MG63 (cell line): ENCODE measurements around the gene CCDC127. TPM values are rescaled to one million over a fixed set of nuclear protein-coding genes. Genes with fewer than 3 reads are reported as not detected.
"Not testable (repeated sequence)": the region's sequence is repeated elsewhere in the genome, so short reads cannot be mapped to it uniquely, and the experiment has no call there.

Experiments used
- DNase-seq: peaks from one replicate; pipeline ENCODE4 v3.0.0-alpha.2; 2020
- H3K27me3 ChIP-seq: fragments of 250-450 bp; sonication (Bioruptor Pico); 2 replicates; pipeline ENCODE4 v1.5.1; 2020; ENCODE audit warnings: mild to moderate bottlenecking, moderate library complexity
- H3K36me3 ChIP-seq: fragments of 250-450 bp; sonication (Bioruptor Pico); 2 replicates; pipeline ENCODE4 v1.5.1; 2020; ENCODE audit warnings: mild to moderate bottlenecking, moderate library complexity
- H3K4me3 ChIP-seq: fragments of 250-450 bp; sonication (Bioruptor Pico); 2 replicates; pipeline ENCODE4 v1.5.1; 2020; ENCODE audit warnings: mild to moderate bottlenecking, moderate library complexity
- H3K9me3 ChIP-seq: fragments of 250-450 bp; sonication (Bioruptor Pico); 2 replicates; pipeline ENCODE4 v1.5.1; 2020; ENCODE audit warnings: mild to moderate bottlenecking, moderate library complexity
- total RNA-seq: library from RNA; depleted of rRNA; stranded (reverse); fragments of >200 nt; shearing (Covaris generic); gene quantifications from 2 replicates; pipeline ENCODE4 v1.2.3, GENCODE V29; 2014; ENCODE audit warnings: low replicate concordance

Gene CCDC127
- total RNA-seq, 1 experiment from 2014 or later: 3.4 TPM

GRCh38 chr5:173392-174290 lies 44.3 kb downstream of the CCDC127 start:
- no peak for DNase-seq
- H3K9me3 ChIP-seq: no peaks in the 10 kb centered on the region
- H3K27me3 ChIP-seq: 0 out of 2 replicates have a peak, but pooled peaks cover 3% of the 10 kb centered on the region
- H3K4me3 ChIP-seq: no peak overlapping the region
- no peaks in the 10 kb centered on the region for H3K36me3 ChIP-seq

- Histone ChIP-seq H3K9me3 (no peaks in the 10 kb centered on the region), H3K4me3 (no peak overlapping the region), H3K27me3 (no peaks in the 10 kb centered on the region), H3K36me3 (no peaks in the 10 kb centered on the region)
- DNase-seq: no peak
Measured at GRCh38 chr5:172841-173251, 45.1 kb downstream of the CCDC127 start.

GRCh38 chr5:172421-172820 lies 45.5 kb downstream of the CCDC127 start:
- Histone ChIP-seq H3K36me3 (no peaks in the 10 kb centered on the region), H3K9me3 (no peaks in the 10 kb centered on the region), H3K4me3 (no peak overlapping the region), H3K27me3 (no peaks in the 10 kb centered on the region)
- no peak for DNase-seq

GRCh38 chr5:171801-172331 lies 46.1 kb downstream of the CCDC127 start:
- Histone ChIP-seq H3K4me3 (no peak overlapping the region), H3K27me3 (no peaks in the 10 kb centered on the region), H3K9me3 (no peaks in the 10 kb centered on the region), H3K36me3 (no peaks in the 10 kb centered on the region)
- DNase-seq: no peak

- H3K27me3 ChIP-seq: no peaks in the 10 kb centered on the region
- H3K36me3 ChIP-seq: no peaks in the 10 kb centered on the region
- no peak overlapping the region for H3K4me3 ChIP-seq
- DNase-seq: no peak
- no peaks in the 10 kb centered on the region for H3K9me3 ChIP-seq
Measured at GRCh38 chr5:170971-171800, 46.8 kb downstream of the CCDC127 start.

GRCh38 chr5:169728-170094 lies 48.2 kb downstream of the CCDC127 start:
- Histone ChIP-seq H3K4me3 (no peak overlapping the region), H3K27me3 (no peaks in the 10 kb centered on the region), H3K9me3 (no peaks in the 10 kb centered on the region), H3K36me3 (no peaks in the 10 kb centered on the region)
- no peak for DNase-seq

GRCh38 chr5:169071-169727 lies 48.8 kb downstream of the CCDC127 start:
- no peaks in the 10 kb centered on the region for H3K27me3 ChIP-seq
- no peak overlapping the region for H3K4me3 ChIP-seq
- no peaks in the 10 kb centered on the region for H3K9me3 ChIP-seq
- DNase-seq: no peak
- H3K36me3 ChIP-seq: no peaks in the 10 kb centered on the region

- Histone ChIP-seq H3K4me3 (no peak overlapping the region), H3K36me3 (no peaks in the 10 kb centered on the region), H3K9me3 (no peaks in the 10 kb centered on the region), H3K27me3 (no peaks in the 10 kb centered on the region)
- DNase-seq: peak; percentile 82
Measured at GRCh38 chr5:167982-168660, 49.8 kb downstream of the CCDC127 start.

GRCh38 chr5:167511-167910 lies 50.4 kb downstream of the CCDC127 start:
- no peak for DNase-seq
- no peaks in the 10 kb centered on the region for H3K9me3 ChIP-seq
- H3K4me3 ChIP-seq: no peak overlapping the region
- no peaks in the 10 kb centered on the region for H3K27me3 ChIP-seq
- no peaks in the 10 kb centered on the region for H3K36me3 ChIP-seq

GRCh38 chr5:166441-167372 lies 51.2 kb downstream of the CCDC127 start:
- H3K36me3 ChIP-seq: no peaks in the 10 kb centered on the region
- H3K27me3 ChIP-seq: no peaks in the 10 kb centered on the region
- H3K4me3 ChIP-seq: no peak overlapping the region
- no peak for DNase-seq
- no peaks in the 10 kb centered on the region for H3K9me3 ChIP-seq

- not testable (repeated sequence) for H3K4me3 ChIP-seq, H3K9me3 ChIP-seq, H3K36me3 ChIP-seq, H3K27me3 ChIP-seq, DNase-seq
Measured at GRCh38 chr5:164783-165182, 53.2 kb downstream of the CCDC127 start.

GRCh38 chr5:164244-164643 lies 53.7 kb downstream of the CCDC127 start:
- no peak overlapping the region for H3K4me3 ChIP-seq
- H3K36me3 ChIP-seq: no peaks in the 10 kb centered on the region
- no peaks in the 10 kb centered on the region for H3K27me3 ChIP-seq
- H3K9me3 ChIP-seq: no peaks in the 10 kb centered on the region
- DNase-seq: no peak

- Histone ChIP-seq H3K4me3 (no peak overlapping the region), H3K9me3 (no peaks in the 10 kb centered on the region), H3K27me3 (no peaks in the 10 kb centered on the region), H3K36me3 (no peaks in the 10 kb centered on the region)
- no peak for DNase-seq
Measured at GRCh38 chr5:163841-164240, 54.1 kb downstream of the CCDC127 start.

GRCh38 chr5:163338-163620 lies 54.7 kb downstream of the CCDC127 start:
- no peak for DNase-seq
- H3K4me3 ChIP-seq: no peak overlapping the region
- no peaks in the 10 kb centered on the region for H3K36me3 ChIP-seq
- H3K9me3 ChIP-seq: no peaks in the 10 kb centered on the region
- no peaks in the 10 kb centered on the region for H3K27me3 ChIP-seq

- Histone ChIP-seq H3K9me3 (no peaks in the 10 kb centered on the region), H3K36me3 (no peaks in the 10 kb centered on the region), H3K4me3 (no peak overlapping the region), H3K27me3 (no peaks in the 10 kb centered on the region)
- DNase-seq: no peak
Measured at GRCh38 chr5:162565-163337, 55.2 kb downstream of the CCDC127 start.
